Glutamatergic neuron (in vitro differentiated cells): ENCODE results near the gene FGD5. TPM values are rescaled to one million over a fixed set of nuclear protein-coding genes. Genes with fewer than 3 reads are reported as not detected.

Source experiments
- DNase-seq: peaks from one replicate; pipeline ENCODE4 v3.0.0; 2022
- H3K27ac Mint-ChIP-seq: one replicate; pipeline ENCODE4 v1.8.0; 2020; ENCODE audit warnings: mild to moderate bottlenecking, mixed read lengths, inconsistent platforms; ENCODE audit not compliant: unreplicated experiment
- H3K27me3 Mint-ChIP-seq: one replicate; pipeline ENCODE4 v1.8.0; 2020; ENCODE audit warnings: mild to moderate bottlenecking, moderate library complexity, mixed read lengths, inconsistent platforms; ENCODE audit not compliant: unreplicated experiment
- H3K36me3 Mint-ChIP-seq: one replicate; pipeline ENCODE4 v1.8.0; 2020; ENCODE audit warnings: mild to moderate bottlenecking, mixed read lengths, inconsistent platforms; ENCODE audit not compliant: unreplicated experiment
- H3K4me1 Mint-ChIP-seq: one replicate; pipeline ENCODE4 v1.8.0; 2020; ENCODE audit warnings: mild to moderate bottlenecking, low read depth, mixed read lengths, inconsistent platforms; ENCODE audit not compliant: unreplicated experiment
- H3K4me3 Mint-ChIP-seq: one replicate; pipeline ENCODE4 v1.8.0; 2020; ENCODE audit warnings: mild to moderate bottlenecking, mixed read lengths, inconsistent platforms; ENCODE audit not compliant: unreplicated experiment
- H3K9me3 Mint-ChIP-seq: one replicate; pipeline ENCODE4 v1.8.0; 2020; ENCODE audit warnings: mild to moderate bottlenecking, moderate library complexity, mixed read lengths, inconsistent platforms; ENCODE audit not compliant: unreplicated experiment
- CTCF ChIP-seq: fragments of 200-600 bp; sonication (generic); IDR thresholded peaks from one replicate; pipeline ENCODE4 v1.5.0; 2021; ENCODE audit not compliant: partially characterized antibody, unreplicated experiment
- total RNA-seq: library from RNA; stranded (reverse); fragmentation: NEBNext Ultra II Directional; extraction: Animal tissue kit (Norgen Biotek cat#: 25700); gene quantifications from one replicate; pipeline ENCODE4 v1.2.1, GENCODE V29; 2021; ENCODE audit not compliant: unreplicated experiment

The FGD5 gene
- total RNA-seq, 1 donor from 2014 or later, result 3.1 TPM

- no peaks in the 10 kb centered on the region for H3K36me3 Mint-ChIP-seq
- peaks cover 12% of the 10 kb centered on the region for H3K4me1 Mint-ChIP-seq
- peaks cover 7% of the 10 kb centered on the region for H3K27me3 Mint-ChIP-seq
- peaks cover 9% of the 10 kb centered on the region for H3K9me3 Mint-ChIP-seq
- DNase-seq, result no peak
- no peak overlapping the region for H3K4me3 Mint-ChIP-seq
- TF ChIP-seq CTCF, result no peak
- no peak overlapping the region for H3K27ac Mint-ChIP-seq
These were observed 64.5 kb downstream of the FGD5 start for GRCh38 chr3:14883226-14883625.

GRCh38 chr3:14884665-14885064 is 65.9 kb downstream of the FGD5 start:
- TF ChIP-seq CTCF, result no peak
- H3K27me3 Mint-ChIP-seq, result peaks cover 4% of the 10 kb centered on the region
- H3K27ac Mint-ChIP-seq, result no peak overlapping the region
- no peak overlapping the region for H3K4me3 Mint-ChIP-seq
- H3K36me3 Mint-ChIP-seq, result no peaks in the 10 kb centered on the region
- peaks cover 3% of the 10 kb centered on the region for H3K9me3 Mint-ChIP-seq
- peaks cover 4% of the 10 kb centered on the region for H3K4me1 Mint-ChIP-seq
- DNase-seq, result no peak

GRCh38 chr3:14885307-14885706 is 66.5 kb downstream of the FGD5 start:
- no peak for TF ChIP-seq CTCF
- H3K9me3 Mint-ChIP-seq, result peaks cover 2% of the 10 kb centered on the region
- H3K36me3 Mint-ChIP-seq, result no peaks in the 10 kb centered on the region
- no peak overlapping the region for H3K4me3 Mint-ChIP-seq
- peaks cover 3% of the 10 kb centered on the region for H3K27me3 Mint-ChIP-seq
- DNase-seq, result no peak
- no peak overlapping the region for H3K27ac Mint-ChIP-seq
- peaks cover 3% of the 10 kb centered on the region for H3K4me1 Mint-ChIP-seq

- Mint-ChIP-seq H3K9me3 (peaks cover 2% of the 10 kb centered on the region), H3K27ac (no peak overlapping the region), H3K36me3 (no peaks in the 10 kb centered on the region), H3K4me3 (no peak overlapping the region), H3K27me3 (peaks cover 3% of the 10 kb centered on the region), H3K4me1 (no peaks in the 10 kb centered on the region)
- no peak for TF ChIP-seq CTCF
- no peak for DNase-seq
These were observed 67.3 kb downstream of the FGD5 start for GRCh38 chr3:14886101-14886500.

GRCh38 chr3:14889205-14889604 is 70.4 kb downstream of the FGD5 start:
- Mint-ChIP-seq H3K4me3 (no peak overlapping the region), H3K4me1 (no peaks in the 10 kb centered on the region), H3K27ac (no peak overlapping the region), H3K9me3 (peaks cover 2% of the 10 kb centered on the region), H3K36me3 (no peaks in the 10 kb centered on the region), H3K27me3 (no peaks in the 10 kb centered on the region)
- TF ChIP-seq CTCF, result no peak
- DNase-seq, result no peak
